Cerebellar cortex (tissue), 1 donor: ENCODE data around the gene REC114.
"Not testable (repeated sequence)": the region's sequence is repeated elsewhere in the genome, so short reads cannot be mapped to it uniquely, and the experiment has no call there.

ENCODE experiments used
- DNase-seq: peaks from one replicate; pipeline ENCODE4 v3.0.0-alpha.2; 2015; ENCODE audit warnings: low spot score

Gene REC114

GRCh38 chr15:73577593-73577992 lies 134.6 kb downstream of the REC114 start:
- not testable (repeated sequence) for DNase-seq

GRCh38 chr15:73578026-73578425 lies 135.1 kb downstream of the REC114 start:
- no peak for DNase-seq

GRCh38 chr15:73582851-73583379 lies 140.0 kb downstream of the REC114 start:
- no peak for DNase-seq

GRCh38 chr15:73583544-73583943 lies 140.6 kb downstream of the REC114 start:
- DNase-seq: no peak

- no peak for DNase-seq
Measured at GRCh38 chr15:73584699-73585420, 141.9 kb downstream of the REC114 start.

GRCh38 chr15:73585871-73586654 lies 143.1 kb downstream of the REC114 start:
- no peak for DNase-seq

- DNase-seq: no peak
Measured at GRCh38 chr15:73589766-73590165, 146.8 kb downstream of the REC114 start.

GRCh38 chr15:73590263-73590662 lies 147.3 kb downstream of the REC114 start:
- DNase-seq: no peak

- DNase-seq: peak; percentile 75
Measured at GRCh38 chr15:73593304-73594074, 150.5 kb downstream of the REC114 start.

GRCh38 chr15:73594109-73594508 lies 151.1 kb downstream of the REC114 start:
- DNase-seq: no peak

GRCh38 chr15:73596174-73596573 lies 153.2 kb downstream of the REC114 start:
- DNase-seq: no peak

- DNase-seq: no peak
Measured at GRCh38 chr15:73597036-73597638, 154.2 kb downstream of the REC114 start.

- DNase-seq: no peak
Measured at GRCh38 chr15:73598530-73599160, 155.7 kb downstream of the REC114 start.

GRCh38 chr15:73599934-73600333 lies 157.0 kb downstream of the REC114 start:
- no peak for DNase-seq

- no peak for DNase-seq
Measured at GRCh38 chr15:73600413-73601335, 157.7 kb downstream of the REC114 start.

- peak; percentile 80 for DNase-seq
Measured at GRCh38 chr15:73601451-73602445, 158.8 kb downstream of the REC114 start.

GRCh38 chr15:73602446-73602843 lies 159.5 kb downstream of the REC114 start:
- no peak for DNase-seq

GRCh38 chr15:73602992-73603391 lies 160.0 kb downstream of the REC114 start:
- no peak for DNase-seq

- DNase-seq: no peak
Measured at GRCh38 chr15:73604477-73604876, 161.5 kb downstream of the REC114 start.
